ENCODE measurements around the gene KRT8. TPM values are rescaled to one million over a fixed set of nuclear protein-coding genes. Genes with fewer than 3 reads are reported as not detected.
A peak's percentile ranks its signal among the peaks of the same experiment; 100 is the strongest.

Gene KRT8
- total and polyA plus RNA-seq, 2 of the 13 experiments (the other 11 are each of a cell fraction or from before 2014, with no cell fraction given) = 498 to 718 TPM

DNA sequence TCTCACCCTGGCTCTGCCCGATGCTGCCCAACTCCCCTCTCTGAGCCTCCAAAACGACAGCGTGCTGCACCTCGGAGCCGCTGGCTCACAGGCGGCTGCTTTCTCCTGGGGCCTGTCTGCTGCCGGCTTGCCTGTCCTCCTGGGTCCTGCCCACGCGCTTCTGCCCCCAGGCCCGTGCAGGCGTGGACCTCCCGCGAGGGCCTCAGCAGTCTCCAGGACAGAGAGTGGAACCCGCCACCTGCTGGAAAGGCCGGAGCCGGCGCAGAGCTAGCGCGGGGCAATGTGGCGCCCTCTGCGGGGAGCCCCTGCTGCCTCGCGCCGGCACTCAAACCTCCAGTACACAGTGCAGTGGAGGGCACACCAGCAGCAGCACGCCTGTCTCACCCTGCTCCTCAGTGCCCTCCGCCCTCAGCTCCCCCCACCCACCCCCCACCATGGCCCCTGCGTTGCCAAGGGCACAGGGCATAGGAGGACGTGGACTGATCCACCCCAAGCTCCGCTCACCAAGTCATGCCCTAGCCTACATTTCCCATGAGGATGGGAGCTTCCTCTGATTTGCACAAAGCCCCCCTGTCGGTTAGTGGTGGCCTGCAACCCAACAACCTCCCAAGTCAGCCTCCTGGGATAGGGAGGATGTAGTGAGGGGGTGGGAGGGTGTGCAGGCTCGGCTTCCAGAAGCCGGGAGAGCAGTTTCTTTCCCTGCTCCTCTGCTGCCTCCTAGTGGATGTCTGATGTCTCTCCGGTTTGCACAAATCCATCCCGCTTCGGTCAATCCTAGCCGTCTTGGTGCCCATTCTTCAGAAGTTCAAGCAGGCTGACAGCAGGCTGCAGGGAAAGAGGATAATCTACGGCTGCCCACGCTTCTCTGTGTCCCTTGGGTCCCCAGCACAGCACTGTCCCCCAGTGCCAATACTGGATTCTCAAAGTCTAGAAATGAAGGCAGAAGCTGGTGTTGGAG is 25.2 kb downstream of the KRT8 start (continued):
- TF ChIP-seq SNRNP70 (IDR thresholded peaks at IDR 0.05; ENCODE audit: low read depth, low read length) (no peak), ZNF570 (CRISPR knock-in tag; IDR thresholded peaks at IDR 0.05; ENCODE audit: borderline replicate concordance) (no peak), HOXD1 (CRISPR knock-in tag; IDR thresholded peaks at IDR 0.05) (0 out of 2 replicates have a peak, but pooled peaks have one; percentile 17), MTA3 (CRISPR knock-in tag; IDR thresholded peaks at IDR 0.05) (no peak), ZNF761 (CRISPR knock-in tag; conservative IDR thresholded peaks at IDR 0.05) (no peak), RFX3 (CRISPR knock-in tag; IDR thresholded peaks at IDR 0.05) (no peak), ZNF367 (CRISPR knock-in tag; IDR thresholded peaks at IDR 0.05; ENCODE audit: borderline replicate concordance) (no peak), TP53 (CRISPR knock-in tag; conservative IDR thresholded peaks at IDR 0.05) (no peak), ZNF879 (CRISPR knock-in tag; IDR thresholded peaks at IDR 0.05) (no peak), PAX8 (CRISPR knock-in tag; IDR thresholded peaks at IDR 0.05; ENCODE audit: borderline replicate concordance) (0 out of 2 replicates have a peak, but pooled peaks have one; percentile 9), SOX5 (CRISPR knock-in tag; IDR thresholded peaks at IDR 0.05; ENCODE audit: borderline replicate concordance) (no peak), ZNF317 (CRISPR knock-in tag; IDR thresholded peaks at IDR 0.05) (no peak), KLF6 (CRISPR knock-in tag; IDR thresholded peaks at IDR 0.05) (no peak), ARNT2 (CRISPR knock-in tag; IDR thresholded peaks at IDR 0.05; ENCODE audit: low read depth) (no peak), SMYD3 (CRISPR knock-in tag; IDR thresholded peaks at IDR 0.05) (no peak), ZNF75D (CRISPR knock-in tag; IDR thresholded peaks at IDR 0.05; ENCODE audit: borderline replicate concordance) (no peak)
- TF ChIP-seq, protein P1, sequence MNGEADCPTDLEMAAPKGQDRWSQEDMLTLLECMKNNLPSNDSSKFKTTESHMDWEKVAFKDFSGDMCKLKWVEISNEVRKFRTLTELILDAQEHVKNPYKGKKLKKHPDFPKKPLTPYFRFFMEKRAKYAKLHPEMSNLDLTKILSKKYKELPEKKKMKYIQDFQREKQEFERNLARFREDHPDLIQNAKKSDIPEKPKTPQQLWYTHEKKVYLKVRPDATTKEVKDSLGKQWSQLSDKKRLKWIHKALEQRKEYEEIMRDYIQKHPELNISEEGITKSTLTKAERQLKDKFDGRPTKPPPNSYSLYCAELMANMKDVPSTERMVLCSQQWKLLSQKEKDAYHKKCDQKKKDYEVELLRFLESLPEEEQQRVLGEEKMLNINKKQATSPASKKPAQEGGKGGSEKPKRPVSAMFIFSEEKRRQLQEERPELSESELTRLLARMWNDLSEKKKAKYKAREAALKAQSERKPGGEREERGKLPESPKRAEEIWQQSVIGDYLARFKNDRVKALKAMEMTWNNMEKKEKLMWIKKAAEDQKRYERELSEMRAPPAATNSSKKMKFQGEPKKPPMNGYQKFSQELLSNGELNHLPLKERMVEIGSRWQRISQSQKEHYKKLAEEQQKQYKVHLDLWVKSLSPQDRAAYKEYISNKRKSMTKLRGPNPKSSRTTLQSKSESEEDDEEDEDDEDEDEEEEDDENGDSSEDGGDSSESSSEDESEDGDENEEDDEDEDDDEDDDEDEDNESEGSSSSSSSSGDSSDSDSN (CRISPR knock-in tag; IDR thresholded peaks at IDR 0.05) = peak; percentile 74
- TF ChIP-seq, protein P2, sequence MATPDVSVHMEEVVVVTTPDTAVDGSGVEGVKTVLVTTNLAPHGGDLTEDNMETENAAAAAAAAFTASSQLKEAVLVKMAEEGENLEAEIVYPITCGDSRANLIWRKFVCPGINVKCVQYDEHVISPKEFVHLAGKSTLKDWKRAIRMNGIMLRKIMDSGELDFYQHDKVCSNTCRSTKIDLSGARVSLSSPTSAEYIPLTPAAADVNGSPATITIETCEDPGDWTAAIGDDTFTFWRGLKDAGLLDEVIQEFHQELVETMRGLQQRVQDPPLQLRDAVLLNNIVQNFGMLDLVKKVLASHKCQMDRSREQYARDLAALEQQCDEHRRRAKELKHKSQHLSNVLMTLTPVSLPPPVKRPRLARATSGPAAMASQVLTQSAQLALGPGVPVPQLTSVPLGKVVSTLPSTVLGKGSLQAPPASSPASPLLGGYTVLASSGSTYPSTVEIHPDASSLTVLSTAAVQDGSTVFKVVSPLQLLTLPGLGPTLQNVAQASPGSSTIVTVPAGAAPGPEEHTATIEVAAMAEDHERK (CRISPR knock-in tag; IDR thresholded peaks at IDR 0.05; ENCODE audit: low read depth) = no peak
- TF ChIP-seq, protein P3, sequence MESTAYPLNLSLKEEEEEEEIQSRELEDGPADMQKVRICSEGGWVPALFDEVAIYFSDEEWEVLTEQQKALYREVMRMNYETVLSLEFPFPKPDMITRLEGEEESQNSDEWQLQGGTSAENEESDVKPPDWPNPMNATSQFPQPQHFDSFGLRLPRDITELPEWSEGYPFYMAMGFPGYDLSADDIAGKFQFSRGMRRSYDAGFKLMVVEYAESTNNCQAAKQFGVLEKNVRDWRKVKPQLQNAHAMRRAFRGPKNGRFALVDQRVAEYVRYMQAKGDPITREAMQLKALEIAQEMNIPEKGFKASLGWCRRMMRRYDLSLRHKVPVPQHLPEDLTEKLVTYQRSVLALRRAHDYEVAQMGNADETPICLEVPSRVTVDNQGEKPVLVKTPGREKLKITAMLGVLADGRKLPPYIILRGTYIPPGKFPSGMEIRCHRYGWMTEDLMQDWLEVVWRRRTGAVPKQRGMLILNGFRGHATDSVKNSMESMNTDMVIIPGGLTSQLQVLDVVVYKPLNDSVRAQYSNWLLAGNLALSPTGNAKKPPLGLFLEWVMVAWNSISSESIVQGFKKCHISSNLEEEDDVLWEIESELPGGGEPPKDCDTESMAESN (CRISPR knock-in tag; conservative IDR thresholded peaks at IDR 0.05) = peak; percentile 59; the same call in 1 of the 2 replicates
- TF ChIP-seq, protein P4, sequence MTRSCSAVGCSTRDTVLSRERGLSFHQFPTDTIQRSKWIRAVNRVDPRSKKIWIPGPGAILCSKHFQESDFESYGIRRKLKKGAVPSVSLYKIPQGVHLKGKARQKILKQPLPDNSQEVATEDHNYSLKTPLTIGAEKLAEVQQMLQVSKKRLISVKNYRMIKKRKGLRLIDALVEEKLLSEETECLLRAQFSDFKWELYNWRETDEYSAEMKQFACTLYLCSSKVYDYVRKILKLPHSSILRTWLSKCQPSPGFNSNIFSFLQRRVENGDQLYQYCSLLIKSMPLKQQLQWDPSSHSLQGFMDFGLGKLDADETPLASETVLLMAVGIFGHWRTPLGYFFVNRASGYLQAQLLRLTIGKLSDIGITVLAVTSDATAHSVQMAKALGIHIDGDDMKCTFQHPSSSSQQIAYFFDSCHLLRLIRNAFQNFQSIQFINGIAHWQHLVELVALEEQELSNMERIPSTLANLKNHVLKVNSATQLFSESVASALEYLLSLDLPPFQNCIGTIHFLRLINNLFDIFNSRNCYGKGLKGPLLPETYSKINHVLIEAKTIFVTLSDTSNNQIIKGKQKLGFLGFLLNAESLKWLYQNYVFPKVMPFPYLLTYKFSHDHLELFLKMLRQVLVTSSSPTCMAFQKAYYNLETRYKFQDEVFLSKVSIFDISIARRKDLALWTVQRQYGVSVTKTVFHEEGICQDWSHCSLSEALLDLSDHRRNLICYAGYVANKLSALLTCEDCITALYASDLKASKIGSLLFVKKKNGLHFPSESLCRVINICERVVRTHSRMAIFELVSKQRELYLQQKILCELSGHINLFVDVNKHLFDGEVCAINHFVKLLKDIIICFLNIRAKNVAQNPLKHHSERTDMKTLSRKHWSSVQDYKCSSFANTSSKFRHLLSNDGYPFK (CRISPR knock-in tag; IDR thresholded peaks at IDR 0.05; ENCODE audit: borderline replicate concordance) = no peak
